Nephron progenitor cell (in vitro differentiated cells): ENCODE results near the gene ZMIZ1.

ENCODE experiments used
- DNase-seq: peaks from one replicate; pipeline ENCODE4 v3.0.0; 2021
- H3K27ac Mint-ChIP-seq: 2 replicates; pipeline ENCODE4 v1.8.0; 2021; ENCODE audit warnings: mild to moderate bottlenecking, moderate library complexity, mixed read lengths
- H3K27me3 Mint-ChIP-seq: 2 replicates; pipeline ENCODE4 v1.8.0; 2021; ENCODE audit warnings: mild to moderate bottlenecking, low read depth, mixed read lengths; ENCODE audit not compliant: poor library complexity
- H3K36me3 Mint-ChIP-seq: 2 replicates; pipeline ENCODE4 v1.8.0; 2021; ENCODE audit warnings: low read depth, mixed read lengths
- H3K4me1 Mint-ChIP-seq: 2 replicates; pipeline ENCODE4 v1.8.0; 2021; ENCODE audit warnings: mixed read lengths
- H3K4me3 Mint-ChIP-seq: 2 replicates; pipeline ENCODE4 v1.8.0; 2021; ENCODE audit warnings: mild to moderate bottlenecking, moderate library complexity, mixed read lengths
- H3K9me3 Mint-ChIP-seq: 2 replicates; pipeline ENCODE4 v1.8.0; 2021; ENCODE audit warnings: mild to moderate bottlenecking, moderate library complexity, mixed read lengths
- TF ChIP-seq, protein P1 (sequence below): fragments of 200-600 bp; sonication (generic); IDR thresholded peaks from 2 replicates; pipeline ENCODE4 v1.5.0; 2021; ENCODE audit warnings: antibody characterized with exemption

ZMIZ1 gene

GRCh38 chr10:79322616-79323543 lies 254.1 kb downstream of the ZMIZ1 start:
- no peak overlapping the region for H3K4me3 Mint-ChIP-seq
- peaks cover 9% of the 10 kb centered on the region for H3K9me3 Mint-ChIP-seq
- no peak for DNase-seq
- peak overlapping the region; percentile 78 for H3K27ac Mint-ChIP-seq
- TF ChIP-seq, protein P1, sequence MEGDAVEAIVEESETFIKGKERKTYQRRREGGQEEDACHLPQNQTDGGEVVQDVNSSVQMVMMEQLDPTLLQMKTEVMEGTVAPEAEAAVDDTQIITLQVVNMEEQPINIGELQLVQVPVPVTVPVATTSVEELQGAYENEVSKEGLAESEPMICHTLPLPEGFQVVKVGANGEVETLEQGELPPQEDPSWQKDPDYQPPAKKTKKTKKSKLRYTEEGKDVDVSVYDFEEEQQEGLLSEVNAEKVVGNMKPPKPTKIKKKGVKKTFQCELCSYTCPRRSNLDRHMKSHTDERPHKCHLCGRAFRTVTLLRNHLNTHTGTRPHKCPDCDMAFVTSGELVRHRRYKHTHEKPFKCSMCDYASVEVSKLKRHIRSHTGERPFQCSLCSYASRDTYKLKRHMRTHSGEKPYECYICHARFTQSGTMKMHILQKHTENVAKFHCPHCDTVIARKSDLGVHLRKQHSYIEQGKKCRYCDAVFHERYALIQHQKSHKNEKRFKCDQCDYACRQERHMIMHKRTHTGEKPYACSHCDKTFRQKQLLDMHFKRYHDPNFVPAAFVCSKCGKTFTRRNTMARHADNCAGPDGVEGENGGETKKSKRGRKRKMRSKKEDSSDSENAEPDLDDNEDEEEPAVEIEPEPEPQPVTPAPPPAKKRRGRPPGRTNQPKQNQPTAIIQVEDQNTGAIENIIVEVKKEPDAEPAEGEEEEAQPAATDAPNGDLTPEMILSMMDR: no peak
- H3K4me1 Mint-ChIP-seq: peaks cover 27% of the 10 kb centered on the region
- H3K27me3 Mint-ChIP-seq: peaks cover 7% of the 10 kb centered on the region
- H3K36me3 Mint-ChIP-seq: no peaks in the 10 kb centered on the region

- TF ChIP-seq, protein P1: no peak
- Mint-ChIP-seq H3K27me3 (peaks cover 4% of the 10 kb centered on the region), H3K36me3 (no peaks in the 10 kb centered on the region), H3K4me1 (peaks cover 20% of the 10 kb centered on the region), H3K4me3 (no peak overlapping the region), H3K9me3 (peaks cover 9% of the 10 kb centered on the region), H3K27ac (peak overlapping the region; percentile 78)
- no peak for DNase-seq
These were observed 254.8 kb downstream of the ZMIZ1 start for GRCh38 chr10:79323602-79324001.

DNA sequence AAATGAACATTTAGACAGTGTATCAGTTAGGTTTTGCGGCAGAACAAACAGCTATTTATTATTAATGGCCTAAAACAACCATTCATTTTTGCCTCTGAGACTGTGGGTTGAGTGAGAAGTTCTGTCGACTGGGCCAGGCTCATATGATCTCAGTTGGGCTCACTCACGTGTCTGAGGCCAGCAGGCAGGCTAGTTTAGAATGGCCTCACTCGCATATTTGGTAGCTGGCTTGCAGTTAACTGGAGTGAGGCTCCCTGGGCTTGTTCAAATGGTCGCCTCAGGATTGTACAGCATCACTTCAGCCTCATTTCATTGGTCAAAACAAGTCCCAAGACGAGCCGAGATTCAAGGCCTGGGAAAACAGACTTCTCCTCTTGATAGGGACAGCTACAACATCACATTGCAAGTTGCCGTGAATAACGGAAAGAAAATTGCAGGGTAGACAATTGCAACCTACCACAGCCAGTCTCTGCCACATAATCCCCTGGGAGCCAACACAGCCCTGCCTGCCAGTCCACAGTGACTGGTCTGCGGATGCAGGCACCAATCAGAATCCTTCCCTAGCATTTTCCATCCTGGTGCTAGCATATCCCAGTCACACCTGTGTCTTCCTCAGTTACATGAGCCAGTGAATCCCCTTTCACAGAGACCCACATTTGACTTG lies 255.4 kb downstream of the ZMIZ1 start:
- TF ChIP-seq, protein P1: no peak
- no peak for DNase-seq
- Mint-ChIP-seq H3K9me3 (peaks cover 5% of the 10 kb centered on the region), H3K36me3 (no peaks in the 10 kb centered on the region), H3K4me1 (peaks cover 14% of the 10 kb centered on the region), H3K27me3 (peaks cover 4% of the 10 kb centered on the region), H3K4me3 (no peak overlapping the region), H3K27ac (no peak overlapping the region)

DNA sequence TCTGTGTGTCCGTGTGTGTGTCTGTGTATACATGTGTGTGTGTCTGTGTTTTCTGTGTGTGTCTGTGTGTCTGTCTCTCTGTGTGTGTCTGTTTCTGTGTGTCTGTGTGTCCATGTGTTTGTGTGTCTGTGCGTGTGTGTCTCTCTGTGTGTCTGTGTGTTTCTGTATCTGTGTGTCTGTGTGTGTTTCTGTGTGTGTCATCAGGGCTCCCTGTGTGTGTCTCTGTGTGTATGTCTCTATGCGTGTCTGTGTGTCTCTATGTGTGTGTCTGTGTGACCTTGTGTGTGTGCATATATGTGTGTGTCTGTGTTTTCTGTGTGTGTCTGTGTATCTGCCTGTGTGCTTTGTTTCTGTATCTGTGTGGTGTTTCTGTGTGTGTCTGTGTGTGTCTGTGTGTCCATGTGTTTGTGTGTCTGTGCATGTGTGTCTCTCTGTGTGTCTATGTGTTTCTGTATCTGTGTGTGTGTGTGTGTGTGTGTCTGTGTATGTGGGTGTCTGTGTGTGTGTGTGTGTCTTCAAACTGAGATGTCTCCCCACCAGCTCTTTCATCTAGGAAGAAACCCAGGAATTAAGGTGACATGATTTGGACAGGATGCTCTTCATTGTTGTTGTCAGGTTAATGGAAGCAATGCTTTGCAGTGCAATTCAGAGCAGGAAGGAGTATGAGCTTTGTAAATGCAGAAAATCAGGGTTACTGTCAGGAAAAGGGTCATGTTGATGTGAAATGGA lies 257.8 kb downstream of the ZMIZ1 start:
- H3K27me3 Mint-ChIP-seq: peaks cover 2% of the 10 kb centered on the region
- no peak overlapping the region for H3K27ac Mint-ChIP-seq
- no peaks in the 10 kb centered on the region for H3K9me3 Mint-ChIP-seq
- H3K36me3 Mint-ChIP-seq: no peaks in the 10 kb centered on the region
- no peak for DNase-seq
- no peak overlapping the region for H3K4me3 Mint-ChIP-seq
- peaks cover 7% of the 10 kb centered on the region for H3K4me1 Mint-ChIP-seq
- TF ChIP-seq, protein P1: no peak

- no peak overlapping the region for H3K4me3 Mint-ChIP-seq
- H3K36me3 Mint-ChIP-seq: no peaks in the 10 kb centered on the region
- TF ChIP-seq, protein P1: no peak
- peaks cover 2% of the 10 kb centered on the region for H3K27me3 Mint-ChIP-seq
- peaks cover 7% of the 10 kb centered on the region for H3K4me1 Mint-ChIP-seq
- no peak overlapping the region for H3K27ac Mint-ChIP-seq
- DNase-seq: no peak
- peaks cover 3% of the 10 kb centered on the region for H3K9me3 Mint-ChIP-seq
These were observed 258.3 kb downstream of the ZMIZ1 start for GRCh38 chr10:79327090-79327457.
